Right lobe of liver (tissue), 6 donors: ENCODE results near the gene CFAP46. TPM values are rescaled to one million over a fixed set of nuclear protein-coding genes. Genes with fewer than 3 reads are reported as not detected.

Source experiments
- ATAC-seq, 4 donors: fragments of 200-7000 bp; cut with Tn5 transposase; one replicate each; pipeline ENCODE4 v1.9.1; 2020; ENCODE audit warnings: mild to moderate bottlenecking in 4 of 4, moderate library complexity in 4 of 4
- DNase-seq, 3 donors: peaks; one replicate each; pipeline ENCODE4 v3.0.0-alpha.2; 2020
- H3K27ac ChIP-seq, 3 donors: fragments of 200-600 bp; one replicate each; pipeline ENCODE4 v1.8.0; 2022
- H3K27me3 ChIP-seq, 2 donors: fragments of 200-600 bp; one replicate each; pipeline ENCODE4 v1.8.0; 2022
- H3K36me3 ChIP-seq, 4 donors: fragments of 200-600 bp; sonication (generic) in 1 of 4; one replicate each; pipeline versions ENCODE4 v1.5.1 to v1.8.0; 2017 to 2022; ENCODE audit warnings: control low read depth in 1 of 4
- H3K4me1 ChIP-seq, 4 donors: fragments of 200-600 bp; sonication (generic) in 1 of 4; one replicate each; pipeline versions ENCODE4 v1.5.1 to v1.8.0; 2017 to 2022; ENCODE audit warnings: control low read depth in 1 of 4
- H3K4me3 ChIP-seq, 3 donors: fragments of 200-600 bp; one replicate each; pipeline ENCODE4 v1.8.0; 2022
- H3K9me3 ChIP-seq, 4 donors: fragments of 200-600 bp; sonication (generic) in 1 of 4; one replicate each; pipeline versions ENCODE4 v1.5.1 to v1.8.0; 2017 to 2022; ENCODE audit warnings: control low read depth in 1 of 4
- CTCF ChIP-seq, 4 donors: fragments of 200-600 bp in 3 of 4; fragments of 450-650 bp in 1 of 4; IDR thresholded peaks; one replicate each; pipeline versions ENCODE4 v1.5.1 to v1.8.0; 2016 to 2022; ENCODE audit warnings: antibody characterized with exemption in 4 of 4, mild to moderate bottlenecking in 2 of 4
- POLR2A ChIP-seq: fragments of 450-650 bp; IDR thresholded peaks from one replicate; pipeline ENCODE4 v1.6.1; 2017; ENCODE audit warnings: antibody characterized with exemption, mild to moderate bottlenecking
- WGBS: methylation state at CpG from one replicate; pipeline ENCODE4 v1.1.6; 2018; ENCODE audit warnings: low coverage, low lambda C conversion rate; ENCODE audit not compliant: insufficient coverage; ENCODE audit errors: missing lambda C conversion rate; 5-methylcytosine and 5-hydroxymethylcytosine counted together
- intact Hi-C, 2 donors: fragments of 100-400 bp; cut with DNase I; formaldehyde crosslinking; loops; one replicate each; pipeline versions ENCODE4 v1.11.2 to v1.14.1; 2022
- total RNA-seq, 6 experiments: library from RNA; depleted of rRNA in 2 of 6; stranded (reverse); fragments of >200 nt in 2 of 6; fragmentation: NEBNext Ultra II Directional in 3 of 6; extraction: Animal tissue kit (Norgen Biotek cat#: 25700) in 3 of 6; gene quantifications; one replicate each; pipeline versions ENCODE4 v1.1.0 to v1.2.4, GENCODE V29; 2016 to 2023
- donor health status: DM: no; HTN: yes; CAD: no.
- donor health status: DM: no; HTN: no; CAD: no.
- donor health status: DM: no; HTN: no; CAD: no.
- donor health status: DM: no; HTN: yes; CAD: no.
- donor health status: DM: no; HTN: yes; CAD: no.

The CFAP46 gene
- total RNA-seq, 6 experiments from 2014 or later: 0.16 to 0.67 (median 0.32) TPM

GRCh38 chr10:132946311-132946710 is 3.9 kb upstream of the CFAP46 start:
- DNase-seq (no peak), ATAC-seq (no peak)
- TF ChIP-seq CTCF (IDR thresholded peaks at IDR 0.05) (no peak), POLR2A (no peak)
- Histone ChIP-seq H3K36me3 (no peaks in the 10 kb centered on the region), H3K4me3 (no peak overlapping the region), H3K27ac (no peak overlapping the region), H3K4me1 (peaks cover 0 to 6% (median 0%) of the 10 kb centered on the region in 4 donors), H3K9me3 (no peaks in the 10 kb centered on the region), H3K27me3 (peaks cover 0 to 6% of the 10 kb centered on the region in 2 donors)
- WGBS: no CpG with 5 or more reads among the region's 9 CpGs
- intact Hi-C loops: no loop called here

GRCh38 chr10:132945894-132946255 is 3.5 kb upstream of the CFAP46 start:
- peaks cover 0 to 6% of the 10 kb centered on the region in 2 donors for H3K27me3 ChIP-seq
- DNase-seq (no peak), ATAC-seq (peak in 1 of 4 donors; percentile 8)
- intact Hi-C loops: no loop called here
- H3K36me3 ChIP-seq: no peaks in the 10 kb centered on the region
- peaks cover 0 to 6% (median 0%) of the 10 kb centered on the region in 4 donors for H3K4me1 ChIP-seq
- WGBS: 64% methylated on average over 3 of the region's 5 CpGs
- H3K27ac ChIP-seq: no peak overlapping the region
- no peak for TF ChIP-seq CTCF (IDR thresholded peaks at IDR 0.05)
- TF ChIP-seq POLR2A: no peak
- H3K4me3 ChIP-seq: no peak overlapping the region
- no peaks in the 10 kb centered on the region for H3K9me3 ChIP-seq

- Histone ChIP-seq H3K4me3 (no peak overlapping the region), H3K9me3 (no peaks in the 10 kb centered on the region), H3K27me3 (peaks cover 0 to 6% of the 10 kb centered on the region in 2 donors), H3K4me1 (peaks cover 0 to 6% (median 0%) of the 10 kb centered on the region in 4 donors), H3K36me3 (no peaks in the 10 kb centered on the region), H3K27ac (no peak overlapping the region)
- DNase-seq (no peak), ATAC-seq (no peak)
- TF ChIP-seq POLR2A: no peak
- no peak for TF ChIP-seq CTCF (IDR thresholded peaks at IDR 0.05)
- 39% methylated on average over 6 of the region's 25 CpGs for WGBS
- intact Hi-C loops: no loop called here
Observed at GRCh38 chr10:132945125-132945893, 2.9 kb upstream of the CFAP46 start.

- Histone ChIP-seq H3K27ac (no peak overlapping the region), H3K9me3 (no peaks in the 10 kb centered on the region), H3K4me1 (peaks cover 0 to 6% (median 0%) of the 10 kb centered on the region in 4 donors), H3K4me3 (no peak overlapping the region), H3K36me3 (no peaks in the 10 kb centered on the region), H3K27me3 (peaks cover 0 to 6% of the 10 kb centered on the region in 2 donors)
- TF ChIP-seq POLR2A: no peak
- no peak for TF ChIP-seq CTCF (IDR thresholded peaks at IDR 0.05)
- WGBS: 91% methylated on average over 12 of the region's 18 CpGs
- DNase-seq (no peak), ATAC-seq (no peak)
- intact Hi-C loops: no loop called here
Observed at GRCh38 chr10:132944510-132944909, 2.1 kb upstream of the CFAP46 start.
